ENCODE data around the gene FGD6. TPM values are rescaled to one million over a fixed set of nuclear protein-coding genes. Genes with fewer than 3 reads are reported as not detected.

Gene FGD6
- total RNA-seq, 1 experiment from 2014 or later: 28.3 TPM

DNA sequence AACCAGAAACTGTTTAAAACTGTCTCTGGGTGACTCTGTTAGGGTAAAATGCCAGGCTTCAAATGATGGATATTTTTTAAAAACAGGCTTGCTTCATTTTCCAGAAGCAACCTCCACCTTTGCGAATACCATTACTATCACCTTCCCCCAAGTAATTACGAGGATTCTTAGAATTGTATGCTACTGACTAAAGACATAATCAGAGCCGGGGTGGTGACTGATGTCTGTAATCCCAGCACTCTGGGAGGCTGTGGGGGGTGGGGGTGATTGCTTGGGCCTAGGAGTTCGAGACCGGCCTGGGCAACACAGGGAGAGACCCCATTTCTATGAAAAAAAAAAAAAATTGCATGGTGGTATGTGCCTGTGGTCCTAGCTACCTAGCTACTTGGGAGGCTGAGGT, 38.3 kb downstream of the FGD6 start:
- CTCF ChIA-PET: no interaction called here
- Histone ChIP-seq H3K4me1 (ENCODE audit: control insufficient read depth, insufficient read depth, low read length) (peaks cover 10% of the 10 kb centered on the region), H3K9me3 (ENCODE audit: control insufficient read depth, insufficient read depth, low read depth, low read length) (no peaks in the 10 kb centered on the region), H3K27ac (ENCODE audit: low read length) (peak overlapping the region; percentile 59), H3K4me3 (ENCODE audit: low read depth in 2 of 2, low read length in 2 of 2) (no peak overlapping the region), H3K36me3 (ENCODE audit: control insufficient read depth, insufficient read depth, low read length) (no peaks in the 10 kb centered on the region; the same call in 1 of the 2 replicates), H3K27me3 (ENCODE audit: control insufficient read depth, insufficient read depth, low read length) (no peaks in the 10 kb centered on the region)
- BruUV-seq (replicated peaks): no TSS peak
- TF ChIP-seq, protein P1, sequence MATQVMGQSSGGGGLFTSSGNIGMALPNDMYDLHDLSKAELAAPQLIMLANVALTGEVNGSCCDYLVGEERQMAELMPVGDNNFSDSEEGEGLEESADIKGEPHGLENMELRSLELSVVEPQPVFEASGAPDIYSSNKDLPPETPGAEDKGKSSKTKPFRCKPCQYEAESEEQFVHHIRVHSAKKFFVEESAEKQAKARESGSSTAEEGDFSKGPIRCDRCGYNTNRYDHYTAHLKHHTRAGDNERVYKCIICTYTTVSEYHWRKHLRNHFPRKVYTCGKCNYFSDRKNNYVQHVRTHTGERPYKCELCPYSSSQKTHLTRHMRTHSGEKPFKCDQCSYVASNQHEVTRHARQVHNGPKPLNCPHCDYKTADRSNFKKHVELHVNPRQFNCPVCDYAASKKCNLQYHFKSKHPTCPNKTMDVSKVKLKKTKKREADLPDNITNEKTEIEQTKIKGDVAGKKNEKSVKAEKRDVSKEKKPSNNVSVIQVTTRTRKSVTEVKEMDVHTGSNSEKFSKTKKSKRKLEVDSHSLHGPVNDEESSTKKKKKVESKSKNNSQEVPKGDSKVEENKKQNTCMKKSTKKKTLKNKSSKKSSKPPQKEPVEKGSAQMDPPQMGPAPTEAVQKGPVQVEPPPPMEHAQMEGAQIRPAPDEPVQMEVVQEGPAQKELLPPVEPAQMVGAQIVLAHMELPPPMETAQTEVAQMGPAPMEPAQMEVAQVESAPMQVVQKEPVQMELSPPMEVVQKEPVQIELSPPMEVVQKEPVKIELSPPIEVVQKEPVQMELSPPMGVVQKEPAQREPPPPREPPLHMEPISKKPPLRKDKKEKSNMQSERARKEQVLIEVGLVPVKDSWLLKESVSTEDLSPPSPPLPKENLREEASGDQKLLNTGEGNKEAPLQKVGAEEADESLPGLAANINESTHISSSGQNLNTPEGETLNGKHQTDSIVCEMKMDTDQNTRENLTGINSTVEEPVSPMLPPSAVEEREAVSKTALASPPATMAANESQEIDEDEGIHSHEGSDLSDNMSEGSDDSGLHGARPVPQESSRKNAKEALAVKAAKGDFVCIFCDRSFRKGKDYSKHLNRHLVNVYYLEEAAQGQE (IDR thresholded peaks at IDR 0.05; ENCODE audit: insufficient read depth in 1 of 2, low read depth in 2 of 2, low read length in 1 of 2): no peak
- TF ChIP-seq, protein P2, sequence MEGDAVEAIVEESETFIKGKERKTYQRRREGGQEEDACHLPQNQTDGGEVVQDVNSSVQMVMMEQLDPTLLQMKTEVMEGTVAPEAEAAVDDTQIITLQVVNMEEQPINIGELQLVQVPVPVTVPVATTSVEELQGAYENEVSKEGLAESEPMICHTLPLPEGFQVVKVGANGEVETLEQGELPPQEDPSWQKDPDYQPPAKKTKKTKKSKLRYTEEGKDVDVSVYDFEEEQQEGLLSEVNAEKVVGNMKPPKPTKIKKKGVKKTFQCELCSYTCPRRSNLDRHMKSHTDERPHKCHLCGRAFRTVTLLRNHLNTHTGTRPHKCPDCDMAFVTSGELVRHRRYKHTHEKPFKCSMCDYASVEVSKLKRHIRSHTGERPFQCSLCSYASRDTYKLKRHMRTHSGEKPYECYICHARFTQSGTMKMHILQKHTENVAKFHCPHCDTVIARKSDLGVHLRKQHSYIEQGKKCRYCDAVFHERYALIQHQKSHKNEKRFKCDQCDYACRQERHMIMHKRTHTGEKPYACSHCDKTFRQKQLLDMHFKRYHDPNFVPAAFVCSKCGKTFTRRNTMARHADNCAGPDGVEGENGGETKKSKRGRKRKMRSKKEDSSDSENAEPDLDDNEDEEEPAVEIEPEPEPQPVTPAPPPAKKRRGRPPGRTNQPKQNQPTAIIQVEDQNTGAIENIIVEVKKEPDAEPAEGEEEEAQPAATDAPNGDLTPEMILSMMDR (IDR thresholded peaks at IDR 0.05): no peak
- no peak for TF ChIP-seq POLR2AphosphoS5 (IDR thresholded peaks at IDR 0.05; ENCODE audit: low read depth, low read length)
- TF ChIP-seq SIN3A (IDR thresholded peaks at IDR 0.05; ENCODE audit: borderline replicate concordance, insufficient read depth, low read depth, low read length): no peak
- TF ChIP-seq TCF7L2 (IDR thresholded peaks at IDR 0.05; ENCODE audit: low read depth, low read length): no peak
- POLR2A ChIA-PET: no interaction called here
- in situ Hi-C loops (cut with HindIII; ENCODE audit: low pct_unique_long_range_greater_than_20kb, low sequenced_read_pairs): no loop called here
- ATAC-seq (peak; percentile 62; the same call in 1 of the 2 replicates), DNase-seq (ENCODE audit: low read depth, low spot score) (no peak)
- intact Hi-C loops (cut with micrococcal nuclease; ENCODE audit: unreplicated experiment): no loop called here

DNA sequence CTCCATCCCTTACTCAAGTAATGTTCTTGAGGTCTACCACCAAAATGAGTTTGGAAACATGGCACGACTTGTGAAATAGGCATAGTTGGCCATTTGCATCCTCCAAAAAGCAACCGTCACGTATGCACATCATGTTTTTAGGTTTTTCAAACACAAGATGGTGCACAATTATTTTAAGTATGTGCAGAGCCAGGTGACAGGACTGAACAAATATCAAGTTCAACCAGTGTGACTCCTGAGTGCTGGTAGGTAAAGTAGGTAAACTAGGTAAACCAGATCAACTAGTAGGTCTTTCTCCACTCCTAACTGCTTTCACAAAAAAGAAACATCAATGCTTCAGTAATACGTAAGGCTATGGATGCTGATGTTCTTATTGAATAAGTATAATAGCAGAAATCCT, 39.1 kb downstream of the FGD6 start:
- intact Hi-C loops (cut with micrococcal nuclease; ENCODE audit: unreplicated experiment): no loop called here
- Histone ChIP-seq H3K27me3 (ENCODE audit: control insufficient read depth, insufficient read depth, low read length) (no peaks in the 10 kb centered on the region), H3K27ac (ENCODE audit: low read length) (no peak overlapping the region), H3K4me1 (ENCODE audit: control insufficient read depth, insufficient read depth, low read length) (peaks cover 19% of the 10 kb centered on the region), H3K36me3 (ENCODE audit: control insufficient read depth, insufficient read depth, low read length) (no peaks in the 10 kb centered on the region; the same call in 1 of the 2 replicates), H3K9me3 (ENCODE audit: control insufficient read depth, insufficient read depth, low read depth, low read length) (no peaks in the 10 kb centered on the region), H3K4me3 (ENCODE audit: low read depth in 2 of 2, low read length in 2 of 2) (no peak overlapping the region)
- in situ Hi-C loops (cut with HindIII; ENCODE audit: low pct_unique_long_range_greater_than_20kb, low sequenced_read_pairs): no loop called here
- TF ChIP-seq, protein P2 (IDR thresholded peaks at IDR 0.05): no peak
- TF ChIP-seq TCF7L2 (IDR thresholded peaks at IDR 0.05; ENCODE audit: low read depth, low read length): no peak
- TF ChIP-seq, protein P1 (IDR thresholded peaks at IDR 0.05; ENCODE audit: insufficient read depth in 1 of 2, low read depth in 2 of 2, low read length in 1 of 2): no peak
- no peak for TF ChIP-seq SIN3A (IDR thresholded peaks at IDR 0.05; ENCODE audit: borderline replicate concordance, insufficient read depth, low read depth, low read length)
- no peak for TF ChIP-seq POLR2AphosphoS5 (IDR thresholded peaks at IDR 0.05; ENCODE audit: low read depth, low read length)
- POLR2A ChIA-PET: no interaction called here
- ATAC-seq (no peak), DNase-seq (ENCODE audit: low read depth, low spot score) (no peak)
- CTCF ChIA-PET: no interaction called here
- no TSS peak for BruUV-seq (replicated peaks)

Data from Panc1 (cell line).